HG03060 (cell line): Measurements from ENCODE around the gene TNIP1.

Source experiments
- ATAC-seq: cut with Tn5 transposase; IDR thresholded peaks from one replicate; pipeline ENCODE4 v1.9.1; 2021; ENCODE audit warnings: low read depth, moderate number of reproducible peaks; ENCODE audit not compliant: unreplicated experiment

TNIP1 gene

DNA sequence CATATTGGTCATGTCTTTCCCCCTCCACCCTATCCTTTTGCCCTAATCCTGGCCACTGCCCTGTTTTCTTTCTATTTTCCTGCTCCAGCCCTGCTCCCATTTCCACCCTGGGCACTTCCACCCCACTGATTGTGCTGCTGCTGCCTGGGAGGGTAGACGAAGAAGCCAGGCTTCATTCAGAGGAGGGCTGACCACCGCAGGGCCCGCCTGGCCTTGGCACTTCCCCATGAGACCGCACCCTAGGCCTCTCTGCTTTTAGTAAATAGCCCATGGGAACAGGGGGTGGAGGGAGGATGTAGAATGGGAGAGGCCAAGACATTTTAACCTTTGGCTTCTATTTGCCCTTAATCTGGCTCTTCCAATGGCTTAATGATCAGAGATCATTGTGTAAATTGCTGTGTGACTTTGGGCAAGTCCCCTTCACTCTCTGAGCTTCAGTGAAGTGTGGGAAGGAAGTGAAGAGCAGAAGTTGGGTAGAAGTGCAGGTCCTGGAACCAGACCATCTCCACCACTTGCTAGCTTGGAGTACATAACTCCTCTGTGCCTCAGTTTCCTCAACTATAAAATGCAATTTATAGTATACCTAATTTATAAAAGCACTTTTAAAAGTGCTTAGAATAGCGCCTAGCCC lies 74.0 kb downstream of the TNIP1 start:
- ATAC-seq = no peak

GRCh38 chr5:151005950-151006576 lies 74.8 kb downstream of the TNIP1 start:
- ATAC-seq = no peak

- ATAC-seq = no peak
These were observed 75.5 kb downstream of the TNIP1 start for GRCh38 chr5:151005187-151005949.

- ATAC-seq = no peak
These were observed 76.3 kb downstream of the TNIP1 start for GRCh38 chr5:151004499-151004898.

- ATAC-seq = no peak
These were observed 77.4 kb downstream of the TNIP1 start for GRCh38 chr5:151003503-151003860.

GRCh38 chr5:151002681-151003502 lies 77.9 kb downstream of the TNIP1 start:
- ATAC-seq = no peak

DNA sequence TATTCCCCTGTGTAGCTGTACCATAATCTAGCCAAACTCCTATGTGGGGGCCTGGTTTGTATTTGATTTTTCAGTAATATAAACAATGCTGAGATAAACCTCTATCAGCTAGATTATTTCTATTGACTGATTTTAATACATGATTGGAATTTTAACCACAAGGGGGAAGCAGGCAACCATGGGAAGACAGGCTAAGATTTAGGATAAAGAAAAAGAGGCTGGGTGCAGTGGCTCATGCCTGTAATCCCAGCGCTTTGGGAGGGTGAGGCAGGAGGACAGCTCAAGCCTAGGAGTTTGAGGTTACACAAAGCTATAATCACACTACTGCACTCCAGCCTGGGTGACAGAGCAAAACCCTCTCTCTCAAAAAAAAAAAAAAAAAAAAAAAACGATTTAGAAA lies 78.6 kb downstream of the TNIP1 start:
- no peak for ATAC-seq

DNA sequence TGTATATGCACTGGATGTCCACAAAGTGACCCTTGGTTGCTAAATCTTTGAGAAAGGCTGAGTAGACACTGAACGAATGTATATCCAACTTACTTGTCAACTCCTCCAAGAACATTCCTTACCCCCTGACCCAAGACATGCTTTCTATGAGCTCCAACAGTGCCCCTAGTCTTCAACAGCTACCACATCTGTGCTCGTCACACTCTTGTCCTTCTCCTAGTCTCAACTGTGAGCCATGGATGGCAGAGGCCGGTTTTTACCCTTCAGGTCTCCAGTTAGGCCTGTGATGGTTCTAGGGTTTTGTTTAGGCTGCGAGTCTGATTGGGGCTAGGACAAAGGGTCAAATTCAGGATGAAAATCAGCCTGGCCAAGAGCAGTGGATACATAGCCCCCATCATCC lies 79.4 kb downstream of the TNIP1 start:
- ATAC-seq = no peak

DNA sequence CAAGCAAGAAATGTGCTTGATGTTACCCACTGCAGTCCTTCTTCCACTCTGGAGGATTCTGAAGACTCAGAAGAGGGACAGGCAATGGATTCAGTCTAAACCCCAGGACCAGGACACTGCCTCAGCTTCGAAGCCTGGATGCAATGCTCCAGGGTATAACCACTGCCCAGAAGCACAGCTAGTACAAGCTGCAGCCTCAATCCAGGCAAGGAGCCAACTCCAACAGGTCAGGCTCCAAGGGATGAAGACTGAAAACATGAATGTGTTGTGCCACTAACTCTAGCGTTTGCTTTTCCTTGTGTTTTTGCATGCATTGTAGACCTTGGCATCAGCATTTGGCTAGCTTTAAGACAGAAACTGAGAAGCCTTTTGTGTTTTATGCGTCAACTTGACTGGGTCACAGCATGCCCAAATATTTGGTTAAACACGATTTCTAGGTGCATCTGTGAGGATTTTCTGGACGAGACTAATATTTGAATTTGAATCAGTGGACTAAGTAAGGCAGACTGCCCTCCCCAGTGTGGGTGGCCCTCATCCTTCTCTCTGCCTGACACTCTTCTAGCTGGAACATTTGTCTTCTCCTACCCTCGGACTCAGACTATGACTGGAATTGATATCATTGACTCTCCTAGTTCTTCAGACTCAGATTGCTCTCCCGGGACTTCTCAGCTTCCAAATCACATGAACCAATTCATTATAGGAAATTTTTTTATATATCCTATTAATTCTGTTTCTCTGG lies 81.0 kb downstream of the TNIP1 start:
- ATAC-seq = no peak

GRCh38 chr5:150993826-150994412 lies 86.9 kb downstream of the TNIP1 start:
- no peak for ATAC-seq

- no peak for ATAC-seq
These were observed 87.4 kb downstream of the TNIP1 start for GRCh38 chr5:150993422-150993821.

- no peak for ATAC-seq
These were observed 88.1 kb downstream of the TNIP1 start for GRCh38 chr5:150992705-150993104.

- no peak for ATAC-seq
These were observed 91.1 kb downstream of the TNIP1 start for GRCh38 chr5:150989695-150990094.

- ATAC-seq = no peak
These were observed 93.1 kb downstream of the TNIP1 start for GRCh38 chr5:150987746-150988145.
